ENCODE results near the gene POLR1F.

POLR1F gene

GRCh38 chr7:19728716-19729115, 19.9 kb upstream of the POLR1F start:
- DNase-seq (ENCODE audit: low read depth in 2 of 2), result no peak
- H3K4me3 ChIP-seq (replicated peaks in 1 of 2; ENCODE audit: low read depth in 2 of 2, low read length in 2 of 2), result no peak overlapping the region
- TF ChIP-seq CTCF (IDR thresholded peaks at IDR 0.05; ENCODE audit: low read depth, low read length), result no peak

GRCh38 chr7:19725770-19726169, 16.9 kb upstream of the POLR1F start:
- TF ChIP-seq CTCF (IDR thresholded peaks at IDR 0.05; ENCODE audit: low read depth, low read length), result no peak
- no peak for DNase-seq (ENCODE audit: low read depth in 2 of 2)
- no peak overlapping the region for H3K4me3 ChIP-seq (replicated peaks in 1 of 2; ENCODE audit: low read depth in 2 of 2, low read length in 2 of 2)

- TF ChIP-seq CTCF (IDR thresholded peaks at IDR 0.05; ENCODE audit: low read depth, low read length), result no peak
- no peak overlapping the region for H3K4me3 ChIP-seq (replicated peaks in 1 of 2; ENCODE audit: low read depth in 2 of 2, low read length in 2 of 2)
- DNase-seq (ENCODE audit: low read depth in 2 of 2), result no peak
Measured at GRCh38 chr7:19715499-19715898, 6.7 kb upstream of the POLR1F start.

GRCh38 chr7:19713676-19714075, 4.8 kb upstream of the POLR1F start:
- H3K4me3 ChIP-seq (replicated peaks in 1 of 2; ENCODE audit: low read depth in 2 of 2, low read length in 2 of 2), result no peak overlapping the region
- peak; percentile 69 to 70 for DNase-seq (ENCODE audit: low read depth in 2 of 2)
- peak; percentile 54 for TF ChIP-seq CTCF (IDR thresholded peaks at IDR 0.05; ENCODE audit: low read depth, low read length)

- no peak for DNase-seq (ENCODE audit: low read depth in 2 of 2)
- TF ChIP-seq CTCF (IDR thresholded peaks at IDR 0.05; ENCODE audit: low read depth, low read length), result no peak
- no peak overlapping the region for H3K4me3 ChIP-seq (replicated peaks in 1 of 2; ENCODE audit: low read depth in 2 of 2, low read length in 2 of 2)
Measured at GRCh38 chr7:19709249-19709578, 377 bp upstream of the POLR1F start.

- no peak for TF ChIP-seq CTCF (IDR thresholded peaks at IDR 0.05; ENCODE audit: low read depth, low read length)
- DNase-seq (ENCODE audit: low read depth in 2 of 2), result peak; percentile 10 to 25
- H3K4me3 ChIP-seq (replicated peaks in 1 of 2; ENCODE audit: low read depth in 2 of 2, low read length in 2 of 2), result peak overlapping the region in 1 of 2 donors; percentile 79
Measured at GRCh38 chr7:19707240-19707639, 1.6 kb downstream of the POLR1F start.

GRCh38 chr7:19705663-19706062, 3.2 kb downstream of the POLR1F start:
- no peak for DNase-seq (ENCODE audit: low read depth in 2 of 2)
- TF ChIP-seq CTCF (IDR thresholded peaks at IDR 0.05; ENCODE audit: low read depth, low read length), result no peak
- no peak overlapping the region for H3K4me3 ChIP-seq (replicated peaks in 1 of 2; ENCODE audit: low read depth in 2 of 2, low read length in 2 of 2)
